ENCODE results near the gene ZNF362.

The ZNF362 gene

DNA sequence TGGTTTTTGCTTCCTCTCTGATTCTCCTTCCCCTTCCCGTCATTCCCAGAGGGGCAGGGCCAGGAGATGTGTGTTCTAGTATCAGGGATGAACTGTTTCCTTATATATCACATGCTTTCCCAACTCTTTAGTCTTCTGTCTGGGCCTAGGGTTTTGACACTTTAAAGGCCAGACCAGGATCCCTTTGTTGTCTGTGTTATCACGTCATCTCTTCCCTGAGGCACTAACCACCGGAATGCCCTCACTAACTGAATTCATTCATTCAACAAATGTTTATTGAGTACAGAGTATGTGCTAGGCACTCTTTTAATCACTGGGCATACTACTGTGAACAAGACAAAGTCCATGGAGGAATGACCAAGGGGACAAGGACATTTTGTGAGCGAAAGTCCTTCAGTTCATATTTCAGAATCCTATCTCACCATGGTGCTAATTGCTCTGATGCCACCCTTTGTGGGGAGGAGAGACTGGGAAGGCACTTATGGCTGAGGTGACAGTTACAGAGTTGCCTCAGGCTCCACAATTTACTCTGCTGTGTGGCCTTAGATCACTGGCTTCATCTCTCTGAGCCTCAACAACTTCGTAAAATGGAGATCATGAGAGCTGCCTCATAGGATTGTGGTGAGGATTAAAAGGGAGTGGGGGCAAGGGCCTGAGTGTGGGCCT lies 12.0 kb upstream of the ZNF362 start:
- Histone ChIP-seq H3K27ac (ENCODE audit: extremely low read depth, low read depth, low read length) (no peak overlapping the region), H3K36me3 (ENCODE audit: control insufficient read depth in 2 of 2, insufficient read depth in 1 of 2, low read length in 2 of 2) (no peaks in the 10 kb centered on the region), H3K9me3 (ENCODE audit: control insufficient read depth, insufficient read depth, low read depth, low read length) (no peaks in the 10 kb centered on the region), H3K4me3 (ENCODE audit: low read depth, low read length) (no peak overlapping the region), H3K4me1 (ENCODE audit: control insufficient read depth, insufficient read depth, low read length) (no peaks in the 10 kb centered on the region)
- TF ChIP-seq ZNF202 (tag by site-specific recombination; IDR thresholded peaks at IDR 0.05; ENCODE audit: borderline replicate concordance) (no peak), ZNF133 (tag by site-specific recombination; IDR thresholded peaks at IDR 0.05) (no peak), SP3 (tag by site-specific recombination; IDR thresholded peaks at IDR 0.05) (no peak), ZNF112 (tag by site-specific recombination; IDR thresholded peaks at IDR 0.05) (no peak), ZNF121 (tag by site-specific recombination; IDR thresholded peaks at IDR 0.05) (no peak), ZNF221 (tag by site-specific recombination; IDR thresholded peaks at IDR 0.05; ENCODE audit: borderline replicate concordance) (no peak), ZNF768 (tag by site-specific recombination; IDR thresholded peaks at IDR 0.05) (0 out of 2 replicates have a peak, but pooled peaks have one; percentile 51), ZNF791 (tag by site-specific recombination; IDR thresholded peaks at IDR 0.05) (no peak), ZBTB11 (tag by site-specific recombination; conservative IDR thresholded peaks at IDR 0.05; ENCODE audit: low read depth) (no peak), ZNF280C (tag by site-specific recombination; IDR thresholded peaks at IDR 0.05) (no peak), ZNF16 (tag by site-specific recombination; IDR thresholded peaks at IDR 0.05; ENCODE audit: low read depth) (no peak), ZNF514 (tag by site-specific recombination; IDR thresholded peaks at IDR 0.05) (no peak), ZNF24 (tag by site-specific recombination; IDR thresholded peaks at IDR 0.05) (0 out of 2 replicates have a peak, but pooled peaks have one; percentile 24), ZFP41 (tag by site-specific recombination; IDR thresholded peaks at IDR 0.05; ENCODE audit: borderline replicate concordance) (no peak), BCL11B (tag by site-specific recombination; IDR thresholded peaks at IDR 0.05; ENCODE audit: low read depth) (no peak), WT1 (tag by site-specific recombination; IDR thresholded peaks at IDR 0.05) (0 out of 2 replicates have a peak, but pooled peaks have one; percentile 31)
- CTCF ChIA-PET, result interaction anchor here (0.9 kb wide), 1 partner anchor 366 kb away, joined by 3 read pairs; no protein-coding TSS in a partner anchor
- POLR2A ChIA-PET, result interaction anchor here (0.6 to 1.3 kb wide), 2 partner anchors 13 to 885 kb away, joined by 4 read pairs; no protein-coding TSS in a partner anchor

DNA sequence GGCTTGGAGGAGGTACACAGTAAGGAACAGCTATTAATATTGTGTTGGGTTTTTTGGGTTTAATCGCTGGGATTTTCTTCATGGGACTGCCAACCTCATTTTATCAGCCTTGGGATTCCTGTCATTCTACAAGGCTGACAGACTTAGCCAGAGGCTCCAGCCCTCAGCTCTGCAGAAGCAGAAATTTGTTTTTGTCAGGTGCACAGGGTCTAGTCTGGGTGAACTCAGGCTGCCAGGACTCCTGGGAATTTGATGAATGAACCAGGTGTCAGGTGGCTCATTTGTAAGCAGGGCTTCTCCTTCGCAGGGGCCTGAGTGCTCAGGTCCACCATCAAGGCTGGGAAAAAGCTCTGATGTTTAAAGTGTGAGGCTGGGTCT lies 11.5 kb upstream of the ZNF362 start:
- no peak overlapping the region for H3K27ac ChIP-seq (ENCODE audit: extremely low read depth, low read depth, low read length)
- POLR2A ChIA-PET, result interaction anchor here (0.6 to 1.3 kb wide), 2 partner anchors 13 to 885 kb away, joined by 4 read pairs; no protein-coding TSS in a partner anchor
- no peaks in the 10 kb centered on the region for H3K9me3 ChIP-seq (ENCODE audit: control insufficient read depth, insufficient read depth, low read depth, low read length)
- H3K36me3 ChIP-seq (ENCODE audit: control insufficient read depth in 2 of 2, insufficient read depth in 1 of 2, low read length in 2 of 2), result no peaks in the 10 kb centered on the region
- CTCF ChIA-PET, result no interaction called here
- TF ChIP-seq, protein P1, sequence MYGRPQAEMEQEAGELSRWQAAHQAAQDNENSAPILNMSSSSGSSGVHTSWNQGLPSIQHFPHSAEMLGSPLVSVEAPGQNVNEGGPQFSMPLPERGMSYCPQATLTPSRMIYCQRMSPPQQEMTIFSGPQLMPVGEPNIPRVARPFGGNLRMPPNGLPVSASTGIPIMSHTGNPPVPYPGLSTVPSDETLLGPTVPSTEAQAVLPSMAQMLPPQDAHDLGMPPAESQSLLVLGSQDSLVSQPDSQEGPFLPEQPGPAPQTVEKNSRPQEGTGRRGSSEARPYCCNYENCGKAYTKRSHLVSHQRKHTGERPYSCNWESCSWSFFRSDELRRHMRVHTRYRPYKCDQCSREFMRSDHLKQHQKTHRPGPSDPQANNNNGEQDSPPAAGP (tag by site-specific recombination; IDR thresholded peaks at IDR 0.05), result no peak
- TF ChIP-seq ELK4 (IDR thresholded peaks at IDR 0.05; ENCODE audit: borderline replicate concordance, low read depth, low read length) (no peak), ZNF449 (tag by site-specific recombination; IDR thresholded peaks at IDR 0.05) (no peak), ZNF350 (tag by site-specific recombination; IDR thresholded peaks at IDR 0.05) (no peak), ZNF112 (tag by site-specific recombination; IDR thresholded peaks at IDR 0.05) (no peak)
- TF ChIP-seq, protein P2, sequence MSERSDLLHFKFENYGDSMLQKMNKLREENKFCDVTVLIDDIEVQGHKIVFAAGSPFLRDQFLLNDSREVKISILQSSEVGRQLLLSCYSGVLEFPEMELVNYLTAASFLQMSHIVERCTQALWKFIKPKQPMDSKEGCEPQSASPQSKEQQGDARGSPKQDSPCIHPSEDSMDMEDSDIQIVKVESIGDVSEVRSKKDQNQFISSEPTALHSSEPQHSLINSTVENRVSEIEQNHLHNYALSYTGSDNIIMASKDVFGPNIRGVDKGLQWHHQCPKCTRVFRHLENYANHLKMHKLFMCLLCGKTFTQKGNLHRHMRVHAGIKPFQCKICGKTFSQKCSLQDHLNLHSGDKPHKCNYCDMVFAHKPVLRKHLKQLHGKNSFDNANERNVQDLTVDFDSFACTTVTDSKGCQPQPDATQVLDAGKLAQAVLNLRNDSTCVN (tag by site-specific recombination; optimal IDR thresholded peaks at IDR 0.05), result no peak
- TF ChIP-seq, protein P3, sequence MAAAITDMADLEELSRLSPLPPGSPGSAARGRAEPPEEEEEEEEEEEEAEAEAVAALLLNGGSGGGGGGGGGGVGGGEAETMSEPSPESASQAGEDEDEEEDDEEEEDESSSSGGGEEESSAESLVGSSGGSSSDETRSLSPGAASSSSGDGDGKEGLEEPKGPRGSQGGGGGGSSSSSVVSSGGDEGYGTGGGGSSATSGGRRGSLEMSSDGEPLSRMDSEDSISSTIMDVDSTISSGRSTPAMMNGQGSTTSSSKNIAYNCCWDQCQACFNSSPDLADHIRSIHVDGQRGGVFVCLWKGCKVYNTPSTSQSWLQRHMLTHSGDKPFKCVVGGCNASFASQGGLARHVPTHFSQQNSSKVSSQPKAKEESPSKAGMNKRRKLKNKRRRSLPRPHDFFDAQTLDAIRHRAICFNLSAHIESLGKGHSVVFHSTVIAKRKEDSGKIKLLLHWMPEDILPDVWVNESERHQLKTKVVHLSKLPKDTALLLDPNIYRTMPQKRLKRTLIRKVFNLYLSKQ (tag by site-specific recombination; IDR thresholded peaks at IDR 0.05; ENCODE audit: borderline replicate concordance), result no peak
- no peak overlapping the region for H3K4me3 ChIP-seq (ENCODE audit: low read depth, low read length)
- H3K4me1 ChIP-seq (ENCODE audit: control insufficient read depth, insufficient read depth, low read length), result no peaks in the 10 kb centered on the region

All from HEK293 (cell line).